HEK293 (cell line): Measurements from ENCODE around the gene MON2.

Source experiments
- CTCF ChIA-PET: fragments of 350-600 bp; formaldehyde crosslinking; extraction: SDS; loops from one replicate; lab custom pipeline; 2021; ENCODE audit warnings: antibody characterized with exemption; lab: Yijun Ruan, JAX
- POLR2A ChIA-PET: fragments of 300-600 bp; formaldehyde crosslinking; extraction: SDS; loops from one replicate; lab custom pipeline; 2020; ENCODE audit warnings: antibody characterized with exemption, inconsistent platforms; lab: Yijun Ruan, JAX
- H3K27ac ChIP-seq: fragments of 200-500 bp; sonication (Bioruptor generic); 2 replicates; pipeline ENCODE4 v1.5.1; 2014; ENCODE audit warnings: low read depth, low read length, control low read depth, inconsistent platforms; ENCODE audit errors: extremely low read depth
- H3K36me3 ChIP-seq, 2 experiments: fragments of 200-500 bp in 1 of 2; sonication (Bioruptor generic) in 1 of 2; 1 replicate in 1 of 2; 2 replicates in 1 of 2; pipeline ENCODE4 v1.5.1; 2014 to 2017; ENCODE audit warnings: inconsistent platforms in 2 of 2, low read length in 2 of 2; ENCODE audit not compliant: control insufficient read depth in 2 of 2, insufficient read depth in 1 of 2
- H3K4me1 ChIP-seq: fragments of 200-500 bp; sonication (Bioruptor generic); 2 replicates; pipeline ENCODE4 v1.5.1; 2014; ENCODE audit warnings: mild to moderate bottlenecking, low read length, inconsistent platforms; ENCODE audit not compliant: control insufficient read depth, insufficient read depth
- H3K4me3 ChIP-seq: 2 replicates; pipeline ENCODE4 v1.5.1; 2011; ENCODE audit warnings: low read depth, mild to moderate bottlenecking, control low read depth, low read length, moderate library complexity
- H3K9me3 ChIP-seq: fragments of 200-500 bp; sonication (Bioruptor generic); 2 replicates; pipeline ENCODE4 v1.5.1; 2014; ENCODE audit warnings: low read depth, low read length, inconsistent platforms; ENCODE audit not compliant: control insufficient read depth, insufficient read depth
- OSR2 ChIP-seq: fragments of 450-650 bp; formaldehyde crosslinking; IDR thresholded peaks from 2 replicates; pipeline ENCODE4 v1.5.1; 2016; ENCODE audit warnings: missing biosample characterization, missing genetic modification characterization
- PRDM6 ChIP-seq: fragments of 450-650 bp; formaldehyde crosslinking; IDR thresholded peaks from 2 replicates; pipeline ENCODE4 v1.5.1; 2017; ENCODE audit warnings: missing biosample characterization, missing genetic modification characterization
- SCRT1 ChIP-seq: fragments of 450-650 bp; formaldehyde crosslinking; IDR thresholded peaks from 2 replicates; pipeline ENCODE4 v1.5.1; 2016; ENCODE audit warnings: missing biosample characterization, missing genetic modification characterization, borderline replicate concordance
- SCRT2 ChIP-seq: fragments of 450-650 bp; formaldehyde crosslinking; IDR thresholded peaks from 2 replicates; pipeline ENCODE4 v1.5.1; 2016; ENCODE audit warnings: missing biosample characterization, missing genetic modification characterization
- TSHZ1 ChIP-seq: fragments of 450-650 bp; formaldehyde crosslinking; IDR thresholded peaks from 2 replicates; pipeline ENCODE4 v1.5.1; 2016; ENCODE audit warnings: missing biosample characterization, missing genetic modification characterization, borderline replicate concordance
- YY2 ChIP-seq: fragments of 450-650 bp; formaldehyde crosslinking; IDR thresholded peaks from 2 replicates; pipeline ENCODE4 v1.5.1; 2016; ENCODE audit warnings: missing biosample characterization, missing genetic modification characterization
- ZNF184 ChIP-seq: fragments of 450-650 bp; IDR thresholded peaks from 2 replicates; pipeline ENCODE4 v1.5.1; 2018; ENCODE audit warnings: missing biosample characterization, mild to moderate bottlenecking, missing genetic modification characterization
- ZNF248 ChIP-seq: fragments of 450-650 bp; formaldehyde crosslinking; IDR thresholded peaks from 2 replicates; pipeline ENCODE4 v1.5.1; 2017; ENCODE audit warnings: missing biosample characterization, missing genetic modification characterization
- ZNF366 ChIP-seq: fragments of 450-650 bp; formaldehyde crosslinking; conservative IDR thresholded peaks from 2 replicates; pipeline ENCODE4 v1.5.1; 2016; ENCODE audit warnings: missing biosample characterization, missing genetic modification characterization
- ZNF549 ChIP-seq: fragments of 450-650 bp; IDR thresholded peaks from 2 replicates; pipeline ENCODE4 v1.5.1; 2018; ENCODE audit warnings: missing biosample characterization, missing genetic modification characterization, mild to moderate bottlenecking, inconsistent platforms, moderate library complexity
- ZNF670 ChIP-seq: fragments of 450-650 bp; formaldehyde crosslinking; IDR thresholded peaks from 2 replicates; pipeline ENCODE4 v1.5.1; 2016; ENCODE audit warnings: missing biosample characterization, missing genetic modification characterization, low read depth
- ZNF704 ChIP-seq: fragments of 450-650 bp; formaldehyde crosslinking; IDR thresholded peaks from 2 replicates; pipeline ENCODE4 v1.5.1; 2016; ENCODE audit warnings: missing biosample characterization, missing genetic modification characterization
- ZNF768 ChIP-seq: fragments of 450-650 bp; formaldehyde crosslinking; IDR thresholded peaks from 2 replicates; pipeline ENCODE4 v1.5.1; 2018; ENCODE audit warnings: missing biosample characterization, mild to moderate bottlenecking, missing genetic modification characterization
- ZSCAN5A ChIP-seq: fragments of 450-650 bp; formaldehyde crosslinking; IDR thresholded peaks from 2 replicates; pipeline ENCODE4 v1.5.1; 2016; ENCODE audit warnings: missing biosample characterization, missing genetic modification characterization
- TF ChIP-seq, protein P1 (sequence below): fragments of 450-650 bp; formaldehyde crosslinking; conservative IDR thresholded peaks from 2 replicates; pipeline ENCODE4 v1.5.1; 2016; ENCODE audit warnings: low read depth, missing biosample characterization, missing genetic modification characterization
- TF ChIP-seq, protein P2 (sequence below): fragments of 450-650 bp; formaldehyde crosslinking; IDR thresholded peaks from 2 replicates; pipeline ENCODE4 v1.5.1; 2016; ENCODE audit warnings: missing biosample characterization, missing genetic modification characterization
- TF ChIP-seq, protein P3 (sequence below): fragments of 450-650 bp; formaldehyde crosslinking; IDR thresholded peaks from 2 replicates; pipeline ENCODE4 v1.5.1; 2016; ENCODE audit warnings: missing biosample characterization, missing genetic modification characterization

MON2 gene

GRCh38 chr12:62469704-62470103, 3.1 kb downstream of the MON2 start (continued):
- TF ChIP-seq, protein P1, sequence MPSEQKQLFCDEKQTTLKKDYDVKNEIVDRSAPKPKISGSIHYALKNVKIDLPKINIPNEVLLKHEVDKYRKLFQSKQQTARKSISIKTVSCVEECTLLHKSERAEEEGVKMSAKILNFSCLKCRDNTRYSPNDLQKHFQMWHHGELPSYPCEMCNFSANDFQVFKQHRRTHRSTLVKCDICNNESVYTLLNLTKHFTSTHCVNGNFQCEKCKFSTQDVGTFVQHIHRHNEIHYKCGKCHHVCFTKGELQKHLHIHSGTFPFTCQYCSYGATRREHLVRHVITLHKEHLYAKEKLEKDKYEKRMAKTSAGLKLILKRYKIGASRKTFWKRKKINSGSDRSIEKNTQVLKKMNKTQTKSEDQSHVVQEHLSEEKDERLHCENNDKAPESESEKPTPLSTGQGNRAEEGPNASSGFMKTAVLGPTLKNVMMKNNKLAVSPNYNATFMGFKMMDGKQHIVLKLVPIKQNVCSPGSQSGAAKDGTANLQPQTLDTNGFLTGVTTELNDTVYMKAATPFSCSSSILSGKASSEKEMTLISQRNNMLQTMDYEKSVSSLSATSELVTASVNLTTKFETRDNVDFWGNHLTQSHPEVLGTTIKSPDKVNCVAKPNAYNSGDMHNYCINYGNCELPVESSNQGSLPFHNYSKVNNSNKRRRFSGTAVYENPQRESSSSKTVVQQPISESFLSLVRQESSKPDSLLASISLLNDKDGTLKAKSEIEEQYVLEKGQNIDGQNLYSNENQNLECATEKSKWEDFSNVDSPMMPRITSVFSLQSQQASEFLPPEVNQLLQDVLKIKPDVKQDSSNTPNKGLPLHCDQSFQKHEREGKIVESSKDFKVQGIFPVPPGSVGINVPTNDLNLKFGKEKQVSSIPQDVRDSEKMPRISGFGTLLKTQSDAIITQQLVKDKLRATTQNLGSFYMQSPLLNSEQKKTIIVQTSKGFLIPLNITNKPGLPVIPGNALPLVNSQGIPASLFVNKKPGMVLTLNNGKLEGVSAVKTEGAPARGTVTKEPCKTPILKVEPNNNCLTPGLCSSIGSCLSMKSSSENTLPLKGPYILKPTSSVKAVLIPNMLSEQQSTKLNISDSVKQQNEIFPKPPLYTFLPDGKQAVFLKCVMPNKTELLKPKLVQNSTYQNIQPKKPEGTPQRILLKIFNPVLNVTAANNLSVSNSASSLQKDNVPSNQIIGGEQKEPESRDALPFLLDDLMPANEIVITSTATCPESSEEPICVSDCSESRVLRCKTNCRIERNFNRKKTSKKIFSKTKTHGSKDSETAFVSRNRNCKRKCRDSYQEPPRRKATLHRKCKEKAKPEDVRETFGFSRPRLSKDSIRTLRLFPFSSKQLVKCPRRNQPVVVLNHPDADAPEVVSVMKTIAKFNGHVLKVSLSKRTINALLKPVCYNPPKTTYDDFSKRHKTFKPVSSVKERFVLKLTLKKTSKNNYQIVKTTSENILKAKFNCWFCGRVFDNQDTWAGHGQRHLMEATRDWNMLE (tag by site-specific recombination) = peak; percentile 63; the same call in 1 of the 2 replicates

- POLR2A ChIA-PET = no interaction called here
- no peaks in the 10 kb centered on the region for H3K9me3 ChIP-seq
- no peak overlapping the region for H3K27ac ChIP-seq
- no peak overlapping the region for H3K4me3 ChIP-seq
- peaks cover 7% of the 10 kb centered on the region; the same call in 1 of the 2 replicates for H3K4me1 ChIP-seq
- TF ChIP-seq SCRT1 (tag by site-specific recombination) (peak; percentile 56; the same call in 1 of the 2 replicates), ZNF366 (tag by site-specific recombination) (no peak), SCRT2 (tag by site-specific recombination) (peak; percentile 79), ZNF670 (tag by site-specific recombination) (no peak)
- TF ChIP-seq, all 188 proteins: peak for 2
- CTCF ChIA-PET = interaction anchor here (1.6 kb wide), 1 partner anchor 33 kb away, joined by 7 read pairs; no protein-coding TSS in a partner anchor
- H3K36me3 ChIP-seq = peaks cover 0 to 4% of the 10 kb centered on the region in 2 experiments; a peak in 2 of 3 replicates
Observed at GRCh38 chr12:62471734-62472133, 5.1 kb downstream of the MON2 start.

DNA sequence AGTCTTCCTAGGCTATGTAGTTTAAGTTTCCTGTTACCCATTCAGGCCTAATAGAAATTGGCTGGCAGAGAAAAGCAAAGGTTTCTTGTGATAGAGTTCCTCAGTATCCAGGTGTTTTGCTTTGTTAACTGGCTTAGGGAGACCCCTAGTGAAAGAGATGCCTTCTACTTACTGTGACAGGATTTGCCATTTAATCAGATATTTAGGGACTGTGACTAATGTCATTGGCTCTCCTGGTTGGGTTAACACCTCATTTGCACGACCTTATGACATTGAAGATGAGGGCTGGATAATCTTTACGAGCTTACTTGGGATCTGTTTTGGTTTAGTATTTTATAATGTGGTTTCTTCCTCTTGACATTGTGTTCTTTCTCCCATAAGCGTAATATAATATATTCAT, 5.8 kb downstream of the MON2 start:
- Histone ChIP-seq H3K27ac (no peak overlapping the region), H3K36me3 (peaks cover 0 to 6% of the 10 kb centered on the region in 2 experiments; a peak in 2 of 3 replicates), H3K4me1 (peaks cover 7% of the 10 kb centered on the region; the same call in 1 of the 2 replicates), H3K9me3 (no peaks in the 10 kb centered on the region), H3K4me3 (no peak overlapping the region)
- CTCF ChIA-PET = interaction anchor here (0.7 to 1.6 kb wide), 4 partner anchors 34 to 326 kb away, joined by 3 to 8 read pairs (median 5); no protein-coding TSS in a partner anchor
- POLR2A ChIA-PET = no interaction called here
- TF ChIP-seq ZNF549 (tag by site-specific recombination) (no peak), TSHZ1 (tag by site-specific recombination) (no peak), ZNF184 (tag by site-specific recombination) (no peak), OSR2 (tag by site-specific recombination) (peak; percentile 47; the same call in 1 of the 2 replicates), ZNF704 (tag by site-specific recombination) (no peak), ZNF768 (tag by site-specific recombination) (no peak), PRDM6 (peak; percentile 31; the same call in 1 of the 2 replicates), ZSCAN5A (no peak), YY2 (tag by site-specific recombination) (no peak), ZNF248 (tag by site-specific recombination) (no peak)
- TF ChIP-seq, protein P2, sequence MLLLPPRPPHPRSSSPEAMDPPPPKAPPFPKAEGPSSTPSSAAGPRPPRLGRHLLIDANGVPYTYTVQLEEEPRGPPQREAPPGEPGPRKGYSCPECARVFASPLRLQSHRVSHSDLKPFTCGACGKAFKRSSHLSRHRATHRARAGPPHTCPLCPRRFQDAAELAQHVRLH (tag by site-specific recombination) = 0 out of 2 replicates have a peak, but pooled peaks have one; percentile 21
- TF ChIP-seq, protein P3, sequence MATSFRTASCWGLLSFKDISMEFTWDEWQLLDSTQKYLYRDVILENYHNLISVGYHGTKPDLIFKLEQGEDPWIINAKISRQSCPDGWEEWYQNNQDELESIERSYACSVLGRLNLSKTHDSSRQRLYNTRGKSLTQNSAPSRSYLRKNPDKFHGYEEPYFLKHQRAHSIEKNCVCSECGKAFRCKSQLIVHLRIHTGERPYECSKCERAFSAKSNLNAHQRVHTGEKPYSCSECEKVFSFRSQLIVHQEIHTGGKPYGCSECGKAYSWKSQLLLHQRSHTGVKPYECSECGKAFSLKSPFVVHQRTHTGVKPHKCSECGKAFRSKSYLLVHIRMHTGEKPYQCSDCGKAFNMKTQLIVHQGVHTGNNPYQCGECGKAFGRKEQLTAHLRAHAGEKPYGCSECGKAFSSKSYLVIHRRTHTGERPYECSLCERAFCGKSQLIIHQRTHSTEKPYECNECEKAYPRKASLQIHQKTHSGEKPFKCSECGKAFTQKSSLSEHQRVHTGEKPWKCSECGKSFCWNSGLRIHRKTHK = no peak
